A549 (cell line): ENCODE measurements around the gene AUTS2.

Experiments
- CBX2 ChIP-seq: fragments of 200-600 bp; sonication (generic); IDR thresholded peaks from 2 replicates; pipeline ENCODE4 v1.6.1; 2016; ENCODE audit warnings: low read depth, mild to moderate bottlenecking, borderline replicate concordance
- PHF8 ChIP-seq: fragments of 200-600 bp; sonication (generic); IDR thresholded peaks from 2 replicates; pipeline ENCODE4 v1.6.1; 2016; ENCODE audit warnings: low read depth, mild to moderate bottlenecking, antibody characterized with exemption, moderate library complexity, borderline replicate concordance
- POLR2A ChIP-seq: IDR thresholded peaks from 2 replicates; pipeline ENCODE4 v1.6.1; 2012; ENCODE audit warnings: mild to moderate bottlenecking, low read length
- TF ChIP-seq, protein P1 (sequence below): fragments of >200 bp; sonication (Bioruptor Twin); formaldehyde crosslinking; IDR thresholded peaks from 3 replicates; pipeline ENCODE4 v1.5.1; 2016
- TF ChIP-seq, protein P2 (sequence below): fragments of 150-350 bp; IDR thresholded peaks from 2 replicates; pipeline ENCODE4 v1.6.1; 2014; ENCODE audit warnings: low read depth, mild to moderate bottlenecking, low read length

- no peak for TF ChIP-seq CBX2
- TF ChIP-seq POLR2A, result no peak
- TF ChIP-seq, protein P1, sequence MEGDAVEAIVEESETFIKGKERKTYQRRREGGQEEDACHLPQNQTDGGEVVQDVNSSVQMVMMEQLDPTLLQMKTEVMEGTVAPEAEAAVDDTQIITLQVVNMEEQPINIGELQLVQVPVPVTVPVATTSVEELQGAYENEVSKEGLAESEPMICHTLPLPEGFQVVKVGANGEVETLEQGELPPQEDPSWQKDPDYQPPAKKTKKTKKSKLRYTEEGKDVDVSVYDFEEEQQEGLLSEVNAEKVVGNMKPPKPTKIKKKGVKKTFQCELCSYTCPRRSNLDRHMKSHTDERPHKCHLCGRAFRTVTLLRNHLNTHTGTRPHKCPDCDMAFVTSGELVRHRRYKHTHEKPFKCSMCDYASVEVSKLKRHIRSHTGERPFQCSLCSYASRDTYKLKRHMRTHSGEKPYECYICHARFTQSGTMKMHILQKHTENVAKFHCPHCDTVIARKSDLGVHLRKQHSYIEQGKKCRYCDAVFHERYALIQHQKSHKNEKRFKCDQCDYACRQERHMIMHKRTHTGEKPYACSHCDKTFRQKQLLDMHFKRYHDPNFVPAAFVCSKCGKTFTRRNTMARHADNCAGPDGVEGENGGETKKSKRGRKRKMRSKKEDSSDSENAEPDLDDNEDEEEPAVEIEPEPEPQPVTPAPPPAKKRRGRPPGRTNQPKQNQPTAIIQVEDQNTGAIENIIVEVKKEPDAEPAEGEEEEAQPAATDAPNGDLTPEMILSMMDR, result no peak
- TF ChIP-seq, protein P2, sequence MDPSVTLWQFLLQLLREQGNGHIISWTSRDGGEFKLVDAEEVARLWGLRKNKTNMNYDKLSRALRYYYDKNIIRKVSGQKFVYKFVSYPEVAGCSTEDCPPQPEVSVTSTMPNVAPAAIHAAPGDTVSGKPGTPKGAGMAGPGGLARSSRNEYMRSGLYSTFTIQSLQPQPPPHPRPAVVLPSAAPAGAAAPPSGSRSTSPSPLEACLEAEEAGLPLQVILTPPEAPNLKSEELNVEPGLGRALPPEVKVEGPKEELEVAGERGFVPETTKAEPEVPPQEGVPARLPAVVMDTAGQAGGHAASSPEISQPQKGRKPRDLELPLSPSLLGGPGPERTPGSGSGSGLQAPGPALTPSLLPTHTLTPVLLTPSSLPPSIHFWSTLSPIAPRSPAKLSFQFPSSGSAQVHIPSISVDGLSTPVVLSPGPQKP, result no peak
- no peak for TF ChIP-seq PHF8
These were observed 585.0 kb downstream of the AUTS2 start for GRCh38 chr7:70183278-70183677.
